Measurements from ENCODE around the gene FNTB.
A peak's percentile ranks its signal among the peaks of the same experiment; 100 is the strongest.
"Not testable (repeated sequence)": the region's sequence is repeated elsewhere in the genome, so short reads cannot be mapped to it uniquely, and the experiment has no call there.

Gene FNTB

DNA sequence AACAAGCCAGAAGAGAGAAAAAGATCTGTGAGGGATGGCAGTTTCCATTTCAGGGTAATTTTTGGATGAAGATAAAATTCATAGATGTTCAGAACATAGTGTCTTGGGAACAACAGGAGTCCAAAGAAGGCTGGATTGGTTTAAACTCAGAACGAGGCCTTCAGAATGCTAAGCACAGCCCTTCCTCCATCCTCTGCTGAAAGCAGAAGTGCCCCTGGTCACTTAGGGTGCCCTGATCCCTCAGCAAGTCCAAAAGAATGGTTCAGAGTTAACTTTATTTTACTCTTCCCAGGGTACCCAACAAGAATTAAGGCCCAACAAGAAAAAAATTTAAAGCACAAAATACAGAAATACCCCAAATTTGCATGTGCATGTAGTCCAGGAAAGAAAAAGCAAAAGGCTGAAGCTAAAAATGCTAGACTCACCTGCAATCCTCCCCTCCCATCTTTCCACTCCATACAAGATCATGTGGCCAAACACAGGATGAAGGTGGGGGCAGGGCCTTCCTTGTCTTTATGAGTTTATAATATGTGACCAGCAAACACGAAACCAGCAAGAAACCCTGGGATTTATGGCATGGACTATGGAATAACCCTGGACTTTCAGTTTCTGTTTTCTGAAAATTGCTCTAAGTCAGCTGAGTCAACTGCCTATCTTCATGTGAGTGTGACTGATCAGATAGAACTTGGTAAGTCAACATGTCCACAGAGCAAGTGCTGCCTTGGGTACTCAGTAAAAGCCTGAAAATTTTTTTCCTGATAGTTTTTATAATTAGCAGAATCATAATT, 94.5 kb downstream of the FNTB start:
- no peak for DNase-seq

DNA sequence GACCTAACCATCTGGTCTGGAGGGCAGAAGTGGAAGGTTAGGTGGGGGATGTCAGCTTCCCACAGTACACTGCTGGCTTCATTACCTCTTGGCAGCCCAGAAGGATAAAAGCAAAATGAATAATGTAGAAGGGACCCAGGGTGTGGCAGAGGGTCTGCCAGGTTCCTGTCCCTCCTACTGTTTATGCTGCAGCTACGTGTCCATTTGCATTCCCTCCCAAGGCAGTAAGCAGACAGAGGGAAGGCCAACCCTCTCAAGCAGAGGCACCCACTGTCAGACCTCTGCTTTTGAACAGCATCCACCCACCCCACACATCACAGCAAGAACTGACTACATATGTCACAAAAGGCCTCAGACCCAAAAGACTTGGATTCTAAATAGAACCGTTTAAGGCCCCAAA, 96.2 kb downstream of the FNTB start:
- no peak for DNase-seq

DNA sequence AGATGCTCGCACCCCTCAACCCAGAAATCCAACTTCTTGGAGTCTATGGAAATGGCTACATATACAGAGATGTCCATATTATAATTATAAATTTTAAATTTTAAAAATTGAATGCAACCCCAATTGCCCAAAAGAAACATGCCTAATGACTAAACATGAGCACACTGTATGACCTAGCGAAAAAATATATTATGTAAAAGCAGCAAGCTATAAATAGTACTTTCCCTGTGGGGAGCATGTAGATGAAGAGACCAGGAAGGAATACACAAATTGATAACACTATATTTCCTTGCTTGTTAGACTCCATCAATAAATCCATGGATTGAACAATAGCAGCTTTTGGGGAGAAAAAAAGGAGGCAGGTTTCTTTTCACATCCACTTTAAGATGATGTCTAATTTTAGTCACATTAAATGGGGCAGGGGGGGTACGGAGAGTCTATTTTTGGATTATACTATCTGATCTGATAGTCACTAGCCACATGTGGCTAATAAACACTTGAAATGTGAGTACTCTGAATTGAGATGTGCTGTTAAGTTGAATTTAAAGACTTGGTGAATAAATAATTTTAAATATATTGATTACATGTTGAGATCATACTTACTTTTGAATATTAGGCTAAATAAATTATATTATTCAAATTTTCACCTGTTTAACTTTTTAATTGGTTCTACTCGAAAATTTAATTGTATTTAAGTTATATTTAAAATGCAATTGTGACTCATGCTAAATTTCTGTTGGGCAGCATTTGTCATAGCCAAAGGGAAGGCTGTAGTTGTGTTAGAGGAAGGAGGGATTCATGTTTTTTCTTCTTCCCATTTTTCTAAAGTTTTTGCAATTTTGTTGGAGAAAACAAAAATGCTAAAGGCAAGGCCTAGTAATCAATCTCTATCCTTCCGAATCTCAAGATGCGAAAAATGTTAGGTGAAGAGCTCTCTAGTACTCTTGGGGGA, 98.1 kb downstream of the FNTB start:
- no peak for DNase-seq

DNA sequence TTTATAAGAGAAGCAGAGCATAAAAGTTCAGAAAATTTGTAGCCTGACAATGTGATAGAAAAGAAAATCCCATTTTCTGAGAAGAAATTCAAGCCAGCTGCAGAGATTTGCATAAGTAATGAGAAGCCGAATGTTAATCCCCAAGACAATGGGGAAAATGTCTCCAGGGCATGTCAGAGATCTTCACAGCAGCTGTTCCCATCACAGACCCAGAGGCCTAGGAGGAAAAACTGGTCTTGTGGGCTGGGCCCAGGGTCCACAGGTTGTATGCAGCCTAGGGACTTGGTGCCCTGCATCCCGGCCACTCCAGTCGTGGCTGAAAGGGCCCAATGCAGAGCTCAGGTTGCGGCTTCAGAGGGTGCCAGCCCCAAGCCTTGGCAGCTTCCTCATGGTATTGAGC, 100.0 kb downstream of the FNTB start:
- DNase-seq = not testable (repeated sequence)

DNA sequence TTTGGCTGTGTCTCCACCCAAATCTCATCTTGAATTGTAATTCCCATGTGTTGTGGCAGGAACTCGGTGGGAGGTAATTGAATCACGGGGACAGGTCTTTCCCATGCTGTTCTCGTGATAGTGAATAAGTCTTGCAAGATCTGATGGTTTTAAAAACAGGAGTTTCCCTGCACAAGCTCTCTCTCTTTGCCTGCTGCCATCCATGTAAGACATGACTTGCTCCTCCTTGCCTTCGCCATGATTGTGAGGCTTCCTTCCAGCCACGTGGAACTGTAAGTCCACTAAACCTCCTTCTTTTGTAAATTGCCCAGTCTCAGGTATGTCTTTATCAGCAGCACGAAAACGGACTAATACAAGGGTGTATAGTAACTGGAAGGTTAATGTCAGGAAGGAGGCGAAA, 101.1 kb downstream of the FNTB start:
- DNase-seq = not testable (repeated sequence)

DNA sequence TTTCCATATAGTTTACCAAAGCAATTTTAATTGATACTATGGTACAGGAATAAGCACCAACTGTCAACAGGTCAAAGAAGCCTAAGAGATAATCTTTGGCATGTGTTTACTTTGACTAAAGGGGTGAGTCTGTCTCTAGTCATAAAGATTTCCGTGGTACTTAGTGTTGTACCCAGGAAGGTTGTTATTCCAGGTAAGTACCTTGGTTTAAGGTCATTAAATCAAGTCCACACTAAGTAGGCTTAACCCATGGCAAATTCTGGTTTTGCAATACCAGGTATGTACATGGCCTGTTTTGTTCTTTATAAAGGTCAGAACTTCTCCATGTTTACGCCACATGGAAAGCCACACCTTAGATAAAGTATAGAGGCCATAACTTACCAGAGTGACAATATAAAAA, 105.7 kb downstream of the FNTB start:
- DNase-seq = no peak

DNA sequence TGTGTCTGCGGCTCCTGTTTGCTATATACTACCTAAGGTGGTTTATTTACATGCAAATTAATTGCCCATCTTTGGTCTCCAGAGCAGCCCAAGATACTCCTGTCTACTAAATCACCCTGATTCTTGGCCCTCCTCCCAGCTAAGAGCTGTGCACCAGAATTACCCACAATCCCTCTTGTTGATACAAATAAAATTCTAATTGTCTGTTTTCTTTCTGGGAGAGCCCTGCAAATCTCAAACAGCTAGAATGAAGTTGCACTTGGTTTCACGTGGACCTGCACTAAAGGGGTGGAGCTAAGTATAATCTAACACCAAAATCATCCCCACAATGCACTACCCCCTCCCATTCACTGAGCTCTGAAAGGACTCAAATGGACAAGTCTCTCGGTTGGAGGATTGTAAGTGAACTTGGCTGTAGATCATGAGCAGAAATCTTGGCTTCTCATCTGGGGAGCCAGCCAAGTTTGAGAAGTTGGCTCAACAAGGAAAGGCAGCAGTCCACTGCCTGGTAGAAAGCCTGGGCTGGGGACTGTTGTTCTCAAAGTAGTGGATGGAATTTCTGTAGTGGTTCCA, 109.0 kb downstream of the FNTB start:
- DNase-seq = peak in 41 of 56 donors; percentile 9 to 78 (median 39)

DNA sequence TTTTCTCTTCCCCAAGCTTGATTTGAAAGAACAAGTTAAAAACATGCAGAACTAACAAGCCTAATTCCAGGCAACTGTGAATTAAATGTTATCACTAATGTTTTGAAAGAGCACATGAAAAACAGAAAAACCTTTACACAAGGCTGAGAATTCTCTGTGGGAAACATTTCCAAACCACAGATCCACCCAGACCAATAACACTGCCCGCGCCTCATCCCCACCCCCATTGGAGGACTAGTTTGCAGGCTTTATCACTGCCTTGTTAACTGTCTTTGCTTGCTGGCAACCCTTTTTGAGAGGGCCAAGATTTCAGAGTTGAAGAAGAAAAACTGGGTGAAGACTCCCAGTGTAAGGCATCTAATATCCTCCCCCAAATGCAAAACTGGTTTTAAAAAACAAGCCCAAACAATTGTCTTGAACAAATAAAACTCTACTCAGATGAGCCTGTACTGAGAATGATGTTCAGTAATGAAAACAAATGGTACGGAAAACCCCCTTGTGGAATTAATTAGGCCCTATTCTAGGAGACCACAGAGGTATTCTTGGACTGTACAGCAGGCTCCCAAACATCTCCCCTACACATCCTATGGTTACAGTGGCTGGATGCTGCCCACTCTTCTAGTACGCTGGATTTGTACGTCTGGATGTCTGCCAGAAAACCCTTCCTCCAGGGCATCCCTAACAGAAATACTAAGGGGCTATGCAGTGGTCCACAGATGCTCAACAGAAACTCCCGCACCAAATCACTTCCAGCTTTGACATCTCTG, 109.8 kb downstream of the FNTB start:
- no peak for DNase-seq

DNA sequence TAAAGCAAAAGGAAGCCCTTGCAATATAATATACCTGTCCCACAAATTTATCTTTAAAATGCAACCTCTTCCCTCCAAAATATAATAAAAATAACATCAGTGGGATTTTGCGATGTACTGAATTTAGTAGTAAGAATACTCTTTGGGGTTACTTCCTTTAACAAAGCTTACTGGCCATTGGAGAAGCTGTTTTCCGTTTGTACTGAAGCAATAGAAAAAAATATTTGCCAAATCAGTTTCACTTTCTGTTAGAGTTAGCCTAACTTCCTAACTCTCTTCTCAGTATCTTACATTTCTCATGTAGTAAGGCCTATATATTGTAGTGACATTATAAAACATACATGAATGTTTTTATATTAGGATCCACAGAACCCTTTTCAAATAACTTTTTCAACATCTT, 111.9 kb downstream of the FNTB start:
- no peak for DNase-seq

DNA sequence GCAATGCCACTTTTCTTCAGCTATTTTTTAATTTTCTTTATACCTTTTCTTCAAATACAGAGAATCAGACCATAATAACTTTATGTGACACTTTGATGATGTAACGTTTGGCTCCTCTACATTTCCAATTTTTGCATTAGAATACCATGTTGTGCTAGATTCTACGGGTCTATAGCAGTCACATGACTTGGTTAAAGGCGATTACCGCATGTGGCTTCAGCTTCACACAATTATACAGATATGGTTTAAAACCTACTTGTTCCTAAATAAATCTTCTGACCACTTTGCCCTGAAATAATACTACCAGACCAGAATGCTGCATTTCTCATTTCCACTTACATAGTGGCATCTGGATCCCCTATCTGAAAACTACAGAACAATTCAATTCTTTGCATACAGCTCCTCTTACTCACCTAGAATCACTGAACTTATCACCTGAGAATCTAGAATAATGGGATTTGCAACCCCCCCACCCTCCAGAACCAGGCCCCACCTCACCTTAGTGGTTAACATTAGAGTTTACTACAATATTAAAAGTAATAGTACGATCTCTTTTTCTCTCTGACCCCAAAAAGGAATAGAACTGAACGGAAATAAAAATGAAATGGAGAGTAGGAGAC, 114.3 kb downstream of the FNTB start:
- no peak for DNase-seq

DNA sequence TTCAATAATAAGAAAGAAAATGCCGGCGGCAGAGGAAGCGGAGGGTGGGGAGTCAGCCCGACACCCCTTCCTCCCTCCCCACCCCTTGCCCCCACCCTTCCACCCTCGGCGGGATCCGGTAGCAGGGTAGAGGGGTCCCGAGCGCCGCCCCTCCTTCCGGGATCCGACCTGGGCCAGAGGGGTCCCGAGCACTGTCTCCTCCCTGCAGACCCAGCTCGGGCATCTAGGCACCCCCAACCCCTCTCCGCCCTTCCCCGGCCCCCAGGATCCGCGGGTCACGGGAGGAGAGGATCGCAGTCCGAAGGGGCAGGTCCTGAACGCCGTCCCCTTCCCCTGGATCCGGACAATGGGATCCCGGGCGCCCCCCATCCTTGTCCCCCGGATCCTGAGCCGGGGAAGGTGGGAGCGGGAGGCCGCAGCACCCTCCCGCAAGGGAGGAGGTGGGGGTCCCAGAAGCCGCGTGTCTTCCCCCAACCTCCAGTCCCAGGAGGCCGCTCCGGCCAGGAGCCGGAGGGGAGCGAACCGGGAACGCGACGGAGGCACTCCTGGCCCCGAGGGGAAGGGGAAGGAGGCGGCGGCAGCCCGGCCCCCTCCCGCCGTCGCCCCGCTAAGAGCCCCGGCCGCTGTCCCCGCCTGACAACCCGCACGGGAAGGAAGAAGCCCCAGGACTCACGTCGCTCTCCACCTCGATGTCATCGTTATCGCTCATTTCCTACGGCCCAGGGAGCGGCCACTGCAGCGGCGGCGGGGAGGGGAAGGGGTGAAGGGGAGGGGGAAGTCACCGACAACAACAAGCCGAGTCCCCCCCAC, 115.1 kb downstream of the FNTB start:
- DNase-seq = peak in 6 of 56 donors; percentile 7 to 32 (median 24)

DNA sequence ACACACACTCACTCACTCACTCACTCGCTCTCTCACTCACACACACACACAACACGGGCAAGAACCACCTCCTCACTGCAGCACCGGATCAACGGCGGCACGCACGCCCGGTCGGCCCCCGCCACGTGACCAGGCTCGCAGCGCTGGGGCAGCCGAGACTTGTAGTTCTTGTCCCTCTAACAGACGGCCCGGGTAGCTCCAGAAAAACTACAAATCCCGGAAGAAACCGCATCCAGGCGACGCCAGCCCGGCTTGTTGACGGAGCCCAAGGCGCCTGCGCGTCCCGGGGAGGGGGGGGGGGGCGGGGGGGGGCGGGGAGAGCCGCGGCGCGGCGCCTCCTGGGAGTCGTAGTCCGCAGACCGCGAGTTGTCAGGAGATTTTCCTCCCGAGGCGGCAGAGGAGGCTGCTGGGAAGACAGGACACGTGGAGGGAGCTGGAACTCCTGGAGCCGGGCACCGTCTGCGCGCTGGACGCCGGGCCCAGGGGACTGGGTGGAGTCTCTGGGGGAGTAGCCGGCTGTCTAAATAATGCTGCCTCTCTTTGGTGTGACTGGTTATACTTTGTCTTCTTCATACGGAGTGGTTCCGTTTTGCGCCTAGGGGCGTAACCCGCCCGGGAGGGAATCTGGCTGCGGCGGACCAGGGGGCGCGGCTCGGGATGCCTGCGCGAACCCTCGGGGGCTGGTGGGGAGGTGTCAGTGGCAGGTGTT, 115.9 kb downstream of the FNTB start, which contains the start of gene MAX:
TSS of gene MAX (minus strand) at position 77 of the 709 bp plus-strand sequence. CDS start 178 bp downstream, outside the sequence.
- peak; percentile 82 to 100 (median 98) for DNase-seq

DNA sequence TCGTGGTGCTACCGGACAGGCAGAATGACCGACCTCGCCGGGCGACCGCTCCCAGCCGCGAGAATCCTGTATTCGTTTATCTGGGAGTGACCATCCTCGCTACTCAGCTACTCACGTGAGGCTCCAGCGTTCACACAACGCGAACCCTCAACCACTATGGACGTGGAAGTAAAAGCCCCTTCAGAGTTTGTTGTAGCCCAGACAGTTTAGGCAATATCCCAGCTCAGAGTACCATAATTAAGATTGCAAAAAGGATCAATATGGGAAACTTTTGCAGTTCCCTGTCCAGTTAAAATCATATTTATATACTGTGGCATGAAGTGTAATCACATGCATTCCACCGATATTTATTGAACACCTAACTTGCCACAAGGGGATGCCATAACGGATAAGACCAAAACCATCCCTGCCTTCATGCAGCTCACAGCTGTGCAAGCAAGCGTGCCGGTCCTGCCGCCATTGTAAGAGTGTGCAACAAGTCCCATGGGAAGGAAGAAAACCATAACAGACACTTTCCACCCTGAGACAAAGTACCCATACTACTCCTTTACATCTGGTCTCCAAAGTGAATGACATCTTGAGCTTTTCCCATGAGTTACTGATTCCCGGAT, 116.6 kb downstream of the FNTB start:
- DNase-seq = peak in 4 of 56 donors; percentile 4 to 65 (median 22)

DNA sequence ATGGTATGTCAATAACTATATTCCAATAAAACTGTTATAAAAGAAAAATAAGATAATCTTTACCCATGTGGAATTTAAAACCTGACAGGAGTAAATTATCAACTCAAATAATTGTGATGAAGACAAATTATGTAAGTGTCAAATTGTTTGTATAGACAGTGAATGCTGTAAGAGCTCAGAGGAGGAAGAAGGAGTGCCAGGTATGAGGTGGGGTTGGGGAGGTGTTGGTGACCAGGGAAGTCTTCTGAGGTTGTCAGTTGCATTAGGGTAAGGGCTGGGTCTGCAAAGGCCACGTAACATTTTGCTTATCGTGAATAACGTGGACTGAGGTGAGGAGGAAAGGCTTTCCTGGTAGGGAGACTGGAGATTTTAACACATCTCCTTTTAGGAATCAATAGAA, 118.1 kb downstream of the FNTB start:
- DNase-seq = no peak

DNA sequence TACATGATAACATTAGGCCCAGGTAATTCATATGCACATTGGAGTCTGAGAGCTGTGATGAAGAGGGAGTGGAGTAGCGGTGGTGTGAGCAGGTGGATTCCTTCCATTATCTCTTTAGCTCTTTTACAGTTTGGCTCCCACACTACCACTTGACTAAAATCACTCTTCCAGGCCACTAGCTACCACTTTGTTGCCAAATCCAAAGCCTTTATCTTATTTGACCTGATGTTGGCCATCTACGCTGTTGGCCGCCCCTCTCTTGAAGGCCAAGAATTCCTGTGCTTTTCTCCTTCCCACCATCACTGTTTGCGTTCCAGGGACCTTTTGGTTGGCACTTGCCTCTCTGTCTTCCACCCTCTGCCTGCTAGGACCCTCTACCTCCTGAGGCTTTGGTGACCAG, 119.6 kb downstream of the FNTB start:
- DNase-seq = no peak

DNA sequence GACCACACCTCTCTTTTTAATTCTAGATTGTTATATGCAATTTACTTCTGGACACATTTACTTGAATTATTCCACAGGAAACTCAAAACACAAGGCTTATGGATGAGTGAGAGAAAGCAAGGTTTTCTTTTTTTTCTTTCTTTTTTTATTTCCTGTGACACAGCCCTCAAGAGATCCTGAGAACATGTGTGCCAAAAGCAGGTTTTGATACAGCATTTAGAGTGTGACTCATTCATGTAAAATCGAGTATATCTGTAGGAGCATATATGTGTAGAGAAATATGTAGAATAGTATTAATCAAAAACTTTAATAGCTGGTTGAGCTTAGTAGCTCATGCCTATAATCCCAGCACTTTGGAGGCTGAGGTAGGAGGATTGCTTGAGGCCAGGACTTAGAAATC, 120.0 kb downstream of the FNTB start:
- DNase-seq = no peak

DNA sequence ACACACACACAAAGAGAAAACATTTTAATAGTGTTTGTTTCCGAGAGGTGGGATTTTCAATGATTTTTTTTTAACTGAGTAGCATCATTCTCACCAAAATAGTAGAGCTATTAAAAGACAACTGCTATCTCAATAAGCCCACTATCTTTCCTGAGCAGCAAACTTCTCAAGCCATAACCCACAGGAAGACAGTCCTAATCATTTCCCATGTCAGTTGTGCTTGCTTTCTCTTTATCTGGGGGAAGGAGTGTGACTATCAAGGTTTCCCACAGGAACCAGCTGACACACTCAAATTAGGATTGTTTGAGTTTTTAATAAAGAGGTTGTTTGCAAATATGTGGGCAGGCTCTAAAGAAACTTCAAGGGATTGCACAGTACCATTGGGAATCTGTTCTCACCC, 120.5 kb downstream of the FNTB start:
- DNase-seq = no peak

DNA sequence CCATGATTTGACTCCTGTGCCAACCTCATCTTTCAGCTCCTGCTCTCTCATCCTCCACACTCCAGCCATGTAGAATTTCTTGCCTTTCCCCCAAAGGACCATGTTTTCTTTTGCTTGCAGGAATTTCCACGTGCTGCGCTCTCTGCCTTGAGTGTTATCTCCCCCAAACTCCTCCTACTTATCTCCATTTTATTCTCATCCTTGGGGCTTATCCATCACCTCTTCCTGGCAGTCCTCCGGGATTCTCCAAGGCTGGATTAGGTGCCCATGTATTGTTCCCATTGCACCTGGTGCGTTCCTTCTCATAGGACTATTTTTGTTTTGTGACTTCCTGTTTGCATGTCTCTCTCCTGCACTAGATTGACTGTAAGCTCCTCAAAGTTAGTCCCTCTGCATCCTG, 122.7 kb downstream of the FNTB start:
- no peak for DNase-seq

DNA sequence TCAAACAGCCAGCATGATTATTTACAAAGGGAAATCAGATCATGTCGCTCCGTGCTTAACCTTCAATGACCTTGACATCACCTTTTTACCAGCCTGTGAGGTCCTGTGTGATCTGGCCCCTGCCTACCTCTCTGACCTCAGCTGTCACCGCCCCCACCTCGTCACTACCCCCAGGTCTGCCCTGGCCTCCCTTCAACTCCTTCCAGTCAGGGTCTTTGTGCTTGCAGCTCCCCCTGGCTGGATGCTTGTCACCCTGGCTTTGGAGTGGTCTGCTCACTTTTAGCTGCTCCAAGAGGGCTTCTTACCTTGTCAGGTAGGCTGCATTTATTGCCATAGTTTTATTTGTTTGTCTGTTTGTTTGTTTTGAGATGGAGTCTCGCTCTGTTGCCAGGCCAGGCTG, 123.8 kb downstream of the FNTB start:
- DNase-seq = no peak
